Measurements from ENCODE around the gene SRPX.

DNA sequence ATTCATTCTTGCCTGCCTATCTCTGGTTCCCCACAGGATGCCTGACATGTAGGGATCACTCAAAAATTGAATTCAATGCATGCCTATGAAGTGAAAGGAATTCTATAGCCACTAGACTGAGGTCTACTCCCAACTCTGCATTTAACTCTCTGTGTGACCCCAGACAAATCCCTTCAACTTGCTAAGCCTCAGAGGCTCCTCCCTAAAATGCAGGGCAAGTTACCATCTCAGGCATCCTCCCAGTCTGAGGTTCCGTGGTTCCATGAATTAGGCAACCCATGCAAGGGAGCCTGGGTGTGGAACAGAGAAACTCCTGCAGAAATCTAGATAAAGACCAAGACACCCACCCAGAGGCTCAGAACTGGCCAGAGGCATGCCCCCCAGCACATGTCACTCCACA, 6.6 kb downstream of the SRPX start:
- TF ChIP-seq, protein P1, sequence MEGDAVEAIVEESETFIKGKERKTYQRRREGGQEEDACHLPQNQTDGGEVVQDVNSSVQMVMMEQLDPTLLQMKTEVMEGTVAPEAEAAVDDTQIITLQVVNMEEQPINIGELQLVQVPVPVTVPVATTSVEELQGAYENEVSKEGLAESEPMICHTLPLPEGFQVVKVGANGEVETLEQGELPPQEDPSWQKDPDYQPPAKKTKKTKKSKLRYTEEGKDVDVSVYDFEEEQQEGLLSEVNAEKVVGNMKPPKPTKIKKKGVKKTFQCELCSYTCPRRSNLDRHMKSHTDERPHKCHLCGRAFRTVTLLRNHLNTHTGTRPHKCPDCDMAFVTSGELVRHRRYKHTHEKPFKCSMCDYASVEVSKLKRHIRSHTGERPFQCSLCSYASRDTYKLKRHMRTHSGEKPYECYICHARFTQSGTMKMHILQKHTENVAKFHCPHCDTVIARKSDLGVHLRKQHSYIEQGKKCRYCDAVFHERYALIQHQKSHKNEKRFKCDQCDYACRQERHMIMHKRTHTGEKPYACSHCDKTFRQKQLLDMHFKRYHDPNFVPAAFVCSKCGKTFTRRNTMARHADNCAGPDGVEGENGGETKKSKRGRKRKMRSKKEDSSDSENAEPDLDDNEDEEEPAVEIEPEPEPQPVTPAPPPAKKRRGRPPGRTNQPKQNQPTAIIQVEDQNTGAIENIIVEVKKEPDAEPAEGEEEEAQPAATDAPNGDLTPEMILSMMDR (IDR thresholded peaks at IDR 0.05; ENCODE audit: low read length) = no peak
- TF ChIP-seq EZH2 (optimal IDR thresholded peaks at IDR 0.05; ENCODE audit: low read depth, low read length) = no peak
- TF ChIP-seq EZH2phosphoT487 (IDR thresholded peaks at IDR 0.05; ENCODE audit: low read length) = no peak
